A549 (cell line): ENCODE data around the gene MCM3AP. TPM values are rescaled to one million over a fixed set of nuclear protein-coding genes. Genes with fewer than 3 reads are reported as not detected.

ENCODE experiments used
- ATAC-seq, 2 experiments: fragments of 200-7000 bp in 1 of 2; fragments of >200 bp in 1 of 2; cut with Nextera tagmentation in 1 of 2; cut with Tn5 transposase in 1 of 2; 3 replicates each; pipeline versions ENCODE4 v1.8.0 to v1.9.1; 2018 to 2020; ENCODE audit warnings: mild to moderate bottlenecking in 1 of 2, moderate library complexity in 1 of 2
- CTCF ChIA-PET: fragments of 300-600 bp; sonication (Branson Sonifier 250); formaldehyde crosslinking; extraction: SDS; loops from one replicate; lab custom pipeline; 2021; ENCODE audit warnings: antibody characterized with exemption, inconsistent platforms; lab: Yijun Ruan, JAX
- POLR2A ChIA-PET: fragments of 350-600 bp; formaldehyde crosslinking; extraction: SDS; loops from one replicate; lab custom pipeline; 2021; ENCODE audit warnings: antibody characterized with exemption, inconsistent platforms; lab: Yijun Ruan, JAX
- DNase-seq, 2 experiments: peaks; one replicate each; pipeline versions ENCODE4 v3.0.0 to v3.0.0-alpha.2; 2011 to 2016; ENCODE audit warnings: low read depth in 1 of 2, low spot score in 1 of 2
- FAIRE-seq: peaks from 2 replicates; lab custom pipeline; 2011; peaks lifted over from hg19 to GRCh38; lab: Jason Lieb, UNC
- H3K27ac ChIP-seq, 2 experiments: fragments of >200 bp; sonication (Bioruptor Twin); formaldehyde crosslinking; 3 replicates each; pipeline ENCODE4 v1.5.1; 2016 to 2017
- H3K4me1 ChIP-seq: fragments of >200 bp; sonication (Bioruptor Twin); formaldehyde crosslinking; 3 replicates; pipeline ENCODE4 v1.6.1; 2016
- H3K4me2 ChIP-seq: fragments of >200 bp; sonication (Bioruptor Twin); formaldehyde crosslinking; 3 replicates; pipeline ENCODE4 v1.6.1; 2016
- H3K4me3 ChIP-seq: fragments of >200 bp; sonication (Bioruptor Twin); formaldehyde crosslinking; 3 replicates; pipeline ENCODE4 v1.5.1; 2016
- H3K9me3 ChIP-seq: fragments of >200 bp; sonication (Bioruptor Twin); formaldehyde crosslinking; 3 replicates; pipeline ENCODE4 v1.6.1; 2016
- CBX2 ChIP-seq: fragments of 200-600 bp; sonication (generic); IDR thresholded peaks from 2 replicates; pipeline ENCODE4 v1.6.1; 2016; ENCODE audit warnings: low read depth, mild to moderate bottlenecking, borderline replicate concordance
- CEBPB ChIP-seq, 2 experiments: fragments of >200 bp in 1 of 2; sonication (Bioruptor Twin) in 1 of 2; formaldehyde crosslinking in 1 of 2; IDR thresholded peaks; 2 replicates each; pipeline ENCODE4 v1.6.1; 2012 to 2016
- CHD2 ChIP-seq: fragments of 150-350 bp; IDR thresholded peaks from 2 replicates; pipeline ENCODE4 v1.6.1; 2014; ENCODE audit warnings: low read length; ENCODE audit not compliant: partially characterized antibody
- FOSL2 ChIP-seq, 2 experiments: fragments of 450-650 bp in 1 of 2; fragments of >200 bp in 1 of 2; sonication (Bioruptor Twin) in 1 of 2; formaldehyde crosslinking; IDR thresholded peaks; 2 replicates each; pipeline versions ENCODE4 v1.5.0 to v1.6.1; 2016 to 2020; ENCODE audit warnings: mild to moderate bottlenecking in 1 of 2, moderate library complexity in 1 of 2
- GATA3 ChIP-seq: IDR thresholded peaks from 2 replicates; pipeline ENCODE4 v1.6.1; 2012; ENCODE audit warnings: borderline replicate concordance
- HMGXB4 ChIP-seq: fragments of 250-450 bp; sonication (Bioruptor Pico); IDR thresholded peaks from 2 replicates; pipeline ENCODE4 v1.5.0; 2021; ENCODE audit warnings: mild to moderate bottlenecking, moderate library complexity, borderline replicate concordance
- HOXB13 ChIP-seq: fragments of 250-450 bp; sonication (Bioruptor Pico); IDR thresholded peaks from 2 replicates; pipeline ENCODE4 v1.5.0; 2020; ENCODE audit warnings: low read depth, mild to moderate bottlenecking, moderate library complexity
- JUN ChIP-seq, 2 experiments: fragments of >200 bp; sonication (Bioruptor Twin); formaldehyde crosslinking; IDR thresholded peaks; 2 replicates in 1 of 2; 3 replicates in 1 of 2; pipeline ENCODE4 v1.6.1; 2016 to 2017
- KDM5A ChIP-seq: fragments of 200-600 bp; sonication (generic); IDR thresholded peaks from 2 replicates; pipeline ENCODE4 v1.6.1; 2016; ENCODE audit warnings: antibody characterized with exemption, mild to moderate bottlenecking
- MAFK ChIP-seq: fragments of 450-650 bp; IDR thresholded peaks from 2 replicates; pipeline ENCODE4 v1.6.1; 2014; ENCODE audit not compliant: partially characterized antibody
- NR3C1 ChIP-seq: fragments of >200 bp; sonication (Bioruptor Twin); formaldehyde crosslinking; IDR thresholded peaks from 3 replicates; pipeline ENCODE4 v1.6.1; 2017
- POLR2AphosphoS2 ChIP-seq: conservative IDR thresholded peaks from 2 replicates; pipeline ENCODE4 v1.6.1; 2012; ENCODE audit warnings: low read length, improper control_type of control experiment, inconsistent platforms
- RAD21 ChIP-seq, 2 experiments: fragments of >200 bp in 1 of 2; sonication (Bioruptor Twin) in 1 of 2; formaldehyde crosslinking in 1 of 2; IDR thresholded peaks in 1 of 2; conservative IDR thresholded peaks in 1 of 2; 2 replicates in 1 of 2; 3 replicates in 1 of 2; pipeline ENCODE4 v1.6.1; 2012 to 2018; ENCODE audit warnings: inconsistent platforms in 1 of 2
- RCOR1 ChIP-seq: fragments of 150-350 bp; IDR thresholded peaks from 2 replicates; pipeline ENCODE4 v1.6.1; 2014; ENCODE audit warnings: antibody characterized with exemption, low read length, low read depth
- RFX5 ChIP-seq: fragments of 450-650 bp; IDR thresholded peaks from 2 replicates; pipeline ENCODE4 v1.7.1; 2014; ENCODE audit warnings: antibody characterized with exemption, mild to moderate bottlenecking, moderate library complexity
- RNF2 ChIP-seq: fragments of 200-600 bp; sonication (generic); IDR thresholded peaks from 2 replicates; pipeline ENCODE4 v1.6.1; 2016; ENCODE audit warnings: low read depth, mild to moderate bottlenecking, antibody characterized with exemption, moderate library complexity, borderline replicate concordance
- ZSCAN20 ChIP-seq: fragments of 250-450 bp; sonication (Bioruptor Pico); IDR thresholded peaks from 2 replicates; pipeline ENCODE4 v1.8.0; 2022; ENCODE audit warnings: mild to moderate bottlenecking, moderate library complexity
- WGBS: methylation state at CpG from one replicate; pipeline ENCODE4 v1.1.6; 2017; ENCODE audit errors: missing lambda C conversion rate; 5-methylcytosine and 5-hydroxymethylcytosine counted together
- polyA plus RNA-seq, 4 experiments: library from polyadenylated mRNA; depleted of rRNA in 3 of 4; stranded (reverse); fragments of >200 nt; fragmentation: RNase III in 1 of 4; extraction: RNeasy Plus Mini Kit Qiagen cat#74134 plus additional on column Dnase treatment in 1 of 4; gene quantifications; 2 replicates in 3 of 4; 3 replicates in 1 of 4; pipeline ENCODE4 v1.2.3, GENCODE V29; 2011 to 2017
- TF ChIP-seq, protein P1 (sequence below): IDR thresholded peaks from 2 replicates; pipeline ENCODE4 v1.6.1; 2012
- TF ChIP-seq, protein P2 (sequence below): fragments of 450-650 bp; IDR thresholded peaks from 2 replicates; pipeline ENCODE4 v1.6.1; 2014; ENCODE audit warnings: antibody characterized with exemption
- TF ChIP-seq, protein P3 (sequence below): fragments of >200 bp; sonication (Bioruptor Twin); formaldehyde crosslinking; IDR thresholded peaks from 2 replicates; pipeline ENCODE4 v1.6.1; 2016
- TF ChIP-seq, protein P4 (sequence below): IDR thresholded peaks from 2 replicates; pipeline ENCODE4 v1.6.1; 2012

Gene MCM3AP
- polyA plus RNA-seq, 2 of the 4 experiments (the other 2 are of a cell fraction): 41.2 to 43.6 TPM

DNA sequence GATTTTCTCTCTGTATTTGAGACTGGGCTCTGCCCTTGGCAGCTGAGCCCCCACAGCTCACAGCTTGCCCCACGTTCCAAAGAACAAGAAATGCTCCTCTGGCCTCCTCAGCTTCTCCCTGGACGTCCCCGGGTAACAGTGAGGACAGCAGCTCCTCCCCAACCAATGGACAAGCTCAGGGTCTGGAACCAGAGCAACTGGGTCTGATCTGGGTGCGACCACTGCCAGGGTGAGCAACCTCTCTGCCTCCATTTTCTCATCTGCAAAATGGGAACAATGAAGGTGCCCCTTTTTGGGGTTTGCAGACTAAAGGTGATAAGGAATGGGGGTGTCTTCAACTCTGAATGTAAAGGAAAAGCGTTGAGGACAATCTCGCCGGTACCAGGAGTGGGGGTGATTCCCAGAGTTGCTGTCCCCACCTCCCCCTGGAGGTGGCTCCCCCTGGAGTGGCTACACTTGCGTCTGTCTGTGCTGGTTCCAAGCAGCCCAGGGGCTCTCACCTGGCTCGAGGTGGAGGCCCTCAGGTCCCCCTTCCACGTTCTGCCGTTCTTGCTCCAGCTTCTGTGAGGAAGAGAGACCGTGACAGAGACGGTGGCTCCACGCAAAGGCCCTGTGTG, 31.4 kb upstream of the MCM3AP start:
- H3K9me3 ChIP-seq: no peaks in the 10 kb centered on the region
- H3K4me3 ChIP-seq: no peak overlapping the region
- ChIA-PET POLR2A (no interaction called here), CTCF (interaction anchor here (0.6 kb wide), 1 partner anchor 24 kb away, joined by 3 read pairs; no protein-coding TSS in a partner anchor)
- FAIRE-seq (no peak), DNase-seq (no peak), ATAC-seq (no peak)
- no peak overlapping the region for H3K4me2 ChIP-seq
- H3K4me1 ChIP-seq: peaks cover 6% of the 10 kb centered on the region; the same call in 2 of the 3 replicates
- WGBS: 95% methylated on average over 13 of the region's 14 CpGs
- no peak overlapping the region for H3K27ac ChIP-seq
- TF ChIP-seq KDM5A (no peak), GATA3 (no peak), RAD21 (conservative IDR thresholded peaks at IDR 0.05 in 1 of 2, IDR thresholded peaks at IDR 0.05 in 1 of 2) (no peak), CBX2 (no peak), RNF2 (no peak), HOXB13 (CRISPR knock-in tag) (no peak), NR3C1 (no peak), CHD2 (no peak), FOSL2 (IDR thresholded peaks at IDR 0.05) (no peak), FOSL2 (CRISPR knock-in tag; IDR thresholded peaks at IDR 0.05) (no peak), RFX5 (no peak), HMGXB4 (CRISPR knock-in tag) (no peak), JUN (IDR thresholded peaks at IDR 0.05) (no peak), MAFK (no peak), CEBPB (IDR thresholded peaks at IDR 0.05) (no peak), ZSCAN20 (CRISPR knock-in tag) (no peak), POLR2AphosphoS2 (no peak)
- TF ChIP-seq, protein P1, sequence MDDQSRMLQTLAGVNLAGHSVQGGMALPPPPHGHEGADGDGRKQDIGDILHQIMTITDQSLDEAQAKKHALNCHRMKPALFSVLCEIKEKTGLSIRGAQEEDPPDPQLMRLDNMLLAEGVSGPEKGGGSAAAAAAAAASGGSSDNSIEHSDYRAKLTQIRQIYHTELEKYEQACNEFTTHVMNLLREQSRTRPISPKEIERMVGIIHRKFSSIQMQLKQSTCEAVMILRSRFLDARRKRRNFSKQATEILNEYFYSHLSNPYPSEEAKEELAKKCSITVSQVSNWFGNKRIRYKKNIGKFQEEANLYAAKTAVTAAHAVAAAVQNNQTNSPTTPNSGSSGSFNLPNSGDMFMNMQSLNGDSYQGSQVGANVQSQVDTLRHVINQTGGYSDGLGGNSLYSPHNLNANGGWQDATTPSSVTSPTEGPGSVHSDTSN: no peak
- TF ChIP-seq, protein P2, sequence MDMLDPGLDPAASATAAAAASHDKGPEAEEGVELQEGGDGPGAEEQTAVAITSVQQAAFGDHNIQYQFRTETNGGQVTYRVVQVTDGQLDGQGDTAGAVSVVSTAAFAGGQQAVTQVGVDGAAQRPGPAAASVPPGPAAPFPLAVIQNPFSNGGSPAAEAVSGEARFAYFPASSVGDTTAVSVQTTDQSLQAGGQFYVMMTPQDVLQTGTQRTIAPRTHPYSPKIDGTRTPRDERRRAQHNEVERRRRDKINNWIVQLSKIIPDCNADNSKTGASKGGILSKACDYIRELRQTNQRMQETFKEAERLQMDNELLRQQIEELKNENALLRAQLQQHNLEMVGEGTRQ: no peak
- TF ChIP-seq, protein P3, sequence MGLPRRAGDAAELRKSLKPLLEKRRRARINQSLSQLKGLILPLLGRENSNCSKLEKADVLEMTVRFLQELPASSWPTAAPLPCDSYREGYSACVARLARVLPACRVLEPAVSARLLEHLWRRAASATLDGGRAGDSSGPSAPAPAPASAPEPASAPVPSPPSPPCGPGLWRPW: no peak
- TF ChIP-seq, protein P4, sequence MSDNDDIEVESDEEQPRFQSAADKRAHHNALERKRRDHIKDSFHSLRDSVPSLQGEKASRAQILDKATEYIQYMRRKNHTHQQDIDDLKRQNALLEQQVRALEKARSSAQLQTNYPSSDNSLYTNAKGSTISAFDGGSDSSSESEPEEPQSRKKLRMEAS: no peak

GRCh38 chr21:46314441-46315020, 29.1 kb upstream of the MCM3AP start:
- DNase-seq (no peak), ATAC-seq (no peak; a peak in 1 of 6 replicates), FAIRE-seq (no peak)
- H3K4me1 ChIP-seq: no peaks in the 10 kb centered on the region
- TF ChIP-seq RCOR1 (no peak), JUN (IDR thresholded peaks at IDR 0.05) (no peak), CEBPB (IDR thresholded peaks at IDR 0.05) (no peak)
- H3K27ac ChIP-seq: no peak overlapping the region
- H3K4me2 ChIP-seq: no peak overlapping the region
- no peak overlapping the region for H3K4me3 ChIP-seq
- ChIA-PET CTCF (interaction anchor here (1.5 kb wide), 1 partner anchor 13 kb away, joined by 3 read pairs; no protein-coding TSS in a partner anchor), POLR2A (no interaction called here)
- 92% methylated on average over 20 of the region's 22 CpGs for WGBS
- H3K9me3 ChIP-seq: no peaks in the 10 kb centered on the region
